ENCODE results near the gene SND1. TPM values are rescaled to one million over a fixed set of nuclear protein-coding genes. Genes with fewer than 3 reads are reported as not detected.
"Not testable (repeated sequence)": the region's sequence is repeated elsewhere in the genome, so short reads cannot be mapped to it uniquely, and the experiment has no call there.

The SND1 gene
- total RNA-seq, 1 experiment from 2014 or later, result 104 TPM

DNA sequence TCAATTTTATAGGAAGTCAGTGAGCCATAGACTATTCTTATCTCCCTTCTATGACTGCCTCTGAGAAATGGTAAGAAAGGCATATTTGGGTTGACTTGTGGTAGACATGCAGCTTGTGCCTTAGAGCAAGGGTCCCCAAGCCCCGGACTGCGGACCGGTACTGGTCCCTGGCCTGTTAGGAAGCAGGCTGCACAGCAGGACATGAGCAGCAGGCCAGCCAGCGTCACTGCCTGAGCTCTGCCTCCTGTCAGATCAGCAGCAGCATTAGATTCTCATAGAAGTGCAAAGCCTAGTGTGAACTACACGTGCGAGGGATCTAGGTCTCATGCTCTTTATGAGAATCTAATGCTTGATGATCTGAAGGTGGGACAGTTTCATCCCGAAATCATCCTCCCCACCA is 180.6 kb downstream of the SND1 start:
- H3K9ac ChIP-seq (ENCODE audit: low read length), result no peak overlapping the region
- H3K4me2 ChIP-seq (ENCODE audit: low read depth, low read length, poor library complexity, severe bottlenecking), result no peak overlapping the region
- peaks cover 28% of the 10 kb centered on the region for H3K36me3 ChIP-seq (ENCODE audit: insufficient read depth, low read length)
- H3K4me1 ChIP-seq (ENCODE audit: low read length), result peaks cover 74% of the 10 kb centered on the region
- no peaks in the 10 kb centered on the region for H4K20me1 ChIP-seq (ENCODE audit: insufficient read depth, low read depth, low read length)
- H3K9me3 ChIP-seq (ENCODE audit: low read length), result no peaks in the 10 kb centered on the region
- no peak overlapping the region for H2AFZ ChIP-seq (ENCODE audit: low read length)
- H3K4me3 ChIP-seq (ENCODE audit: low read length), result no peak overlapping the region
- H3K27me3 ChIP-seq (ENCODE audit: low read length), result no peaks in the 10 kb centered on the region
- no peak for DNase-seq
- H3K9me2 ChIP-seq (replicated peaks; ENCODE audit: insufficient read depth, low read length), result no peaks in the 10 kb centered on the region
- peaks cover 85% of the 10 kb centered on the region for H3K79me2 ChIP-seq (ENCODE audit: low read length)
- peak overlapping the region; percentile 95 for H3K27ac ChIP-seq (ENCODE audit: low read length)

DNA sequence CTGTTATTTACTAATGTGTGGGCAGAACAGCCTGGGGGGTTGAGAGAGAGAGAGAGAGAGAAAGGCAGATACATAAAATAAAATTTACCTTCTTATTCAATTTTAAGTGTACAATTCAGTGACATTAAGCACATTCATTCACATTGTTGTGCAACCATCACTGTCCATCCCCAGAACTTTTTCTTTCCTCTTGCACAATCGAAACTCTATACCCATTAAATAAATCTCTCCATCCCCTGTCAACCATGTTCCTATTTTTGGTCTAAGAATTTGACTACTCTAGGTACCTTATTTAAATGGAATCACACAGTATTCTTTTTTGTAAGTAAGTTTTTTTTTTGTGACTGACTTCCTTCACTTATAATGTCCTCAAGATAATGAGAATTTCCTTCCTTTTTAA is 181.6 kb downstream of the SND1 start:
- Histone ChIP-seq H3K9me3 (ENCODE audit: low read length) (peaks cover 4% of the 10 kb centered on the region; the same call in 1 of the 2 replicates), H3K79me2 (ENCODE audit: low read length) (peaks cover 88% of the 10 kb centered on the region), H3K27ac (ENCODE audit: low read length) (peak overlapping the region; percentile 95), H3K9ac (ENCODE audit: low read length) (no peak overlapping the region; the same call in 1 of the 2 replicates), H3K4me1 (ENCODE audit: low read length) (peaks cover 63% of the 10 kb centered on the region), H3K9me2 (replicated peaks; ENCODE audit: insufficient read depth, low read length) (no peaks in the 10 kb centered on the region), H3K4me2 (ENCODE audit: low read depth, low read length, poor library complexity, severe bottlenecking) (peak overlapping the region; percentile 62), H4K20me1 (ENCODE audit: insufficient read depth, low read depth, low read length) (no peaks in the 10 kb centered on the region), H2AFZ (ENCODE audit: low read length) (no peak overlapping the region), H3K36me3 (ENCODE audit: insufficient read depth, low read length) (peaks cover 28% of the 10 kb centered on the region), H3K27me3 (ENCODE audit: low read length) (no peaks in the 10 kb centered on the region), H3K4me3 (ENCODE audit: low read length) (peak overlapping the region; percentile 15; the same call in 1 of the 2 replicates)
- peak; percentile 79 for DNase-seq

DNA sequence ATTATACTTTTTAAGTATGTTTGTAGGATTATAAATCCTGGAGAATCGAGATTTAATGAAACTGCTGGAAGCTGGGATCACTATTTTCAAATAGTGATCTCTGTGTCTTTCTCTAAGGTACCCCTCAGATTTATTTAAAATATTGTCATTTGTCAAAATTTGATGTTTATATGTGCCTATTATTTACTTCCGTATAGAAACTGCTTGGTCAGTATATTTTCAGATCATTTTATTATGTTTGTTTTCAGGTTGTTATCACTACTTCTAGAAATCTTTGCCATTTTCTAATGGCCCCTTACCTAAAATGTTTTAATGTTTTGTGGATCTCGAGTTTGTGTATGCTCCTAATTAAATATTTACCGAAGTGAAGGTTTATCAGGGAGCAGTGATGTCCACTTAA is 183.7 kb downstream of the SND1 start:
- no peak overlapping the region for H3K27ac ChIP-seq (ENCODE audit: low read length)
- H3K9me2 ChIP-seq (replicated peaks; ENCODE audit: insufficient read depth, low read length), result no peaks in the 10 kb centered on the region
- no peak overlapping the region for H2AFZ ChIP-seq (ENCODE audit: low read length)
- H3K9me3 ChIP-seq (ENCODE audit: low read length), result peaks cover 4% of the 10 kb centered on the region; the same call in 1 of the 2 replicates
- peaks cover 92% of the 10 kb centered on the region for H3K79me2 ChIP-seq (ENCODE audit: low read length)
- H3K4me3 ChIP-seq (ENCODE audit: low read length), result no peak overlapping the region
- peaks cover 28% of the 10 kb centered on the region for H3K36me3 ChIP-seq (ENCODE audit: insufficient read depth, low read length)
- H3K4me2 ChIP-seq (ENCODE audit: low read depth, low read length, poor library complexity, severe bottlenecking), result no peak overlapping the region
- no peaks in the 10 kb centered on the region for H3K27me3 ChIP-seq (ENCODE audit: low read length)
- H4K20me1 ChIP-seq (ENCODE audit: insufficient read depth, low read depth, low read length), result no peaks in the 10 kb centered on the region
- H3K4me1 ChIP-seq (ENCODE audit: low read length), result peaks cover 43% of the 10 kb centered on the region
- H3K9ac ChIP-seq (ENCODE audit: low read length), result no peak overlapping the region
- DNase-seq, result no peak

DNA sequence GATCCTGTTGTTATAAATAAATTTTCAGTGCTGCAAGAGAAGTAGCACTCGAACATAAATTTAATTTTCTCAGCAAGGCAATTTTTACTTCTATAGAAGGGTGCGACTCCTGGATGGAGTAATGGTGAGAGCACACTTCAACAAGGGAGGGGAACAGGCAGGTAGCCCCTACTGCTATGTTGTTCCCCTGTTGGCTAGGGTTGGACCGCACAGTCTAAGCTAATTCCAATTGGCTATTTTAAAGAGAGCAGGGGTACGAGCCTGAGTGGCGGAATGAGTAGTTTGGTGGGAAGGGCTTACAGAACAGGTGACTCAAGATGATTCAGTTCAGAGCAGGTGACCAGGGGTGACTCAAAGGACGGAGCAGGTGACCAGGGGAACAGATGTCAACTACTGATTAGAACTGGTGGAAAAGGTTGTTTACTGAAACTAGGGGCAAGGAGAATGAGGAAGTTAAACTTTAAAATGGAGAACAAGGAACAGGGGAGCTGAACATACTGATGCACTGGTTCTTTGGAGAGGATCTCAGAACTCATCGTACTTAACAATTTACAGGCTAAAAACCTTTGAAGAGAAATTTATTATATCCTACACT is 185.9 kb downstream of the SND1 start:
- not testable (repeated sequence) for H3K9me3 ChIP-seq (ENCODE audit: low read length); DNase-seq; H3K27ac ChIP-seq (ENCODE audit: low read length); H3K4me3 ChIP-seq (ENCODE audit: low read length); H4K20me1 ChIP-seq (ENCODE audit: insufficient read depth, low read depth, low read length); H2AFZ ChIP-seq (ENCODE audit: low read length); H3K9ac ChIP-seq (ENCODE audit: low read length); H3K9me2 ChIP-seq (replicated peaks; ENCODE audit: insufficient read depth, low read length); H3K4me2 ChIP-seq (ENCODE audit: low read depth, low read length, poor library complexity, severe bottlenecking); H3K27me3 ChIP-seq (ENCODE audit: low read length)
- Histone ChIP-seq H3K4me1 (ENCODE audit: low read length) (peaks cover 34% of the 10 kb centered on the region), H3K79me2 (ENCODE audit: low read length) (peaks cover 87% of the 10 kb centered on the region), H3K36me3 (ENCODE audit: insufficient read depth, low read length) (peaks cover 31% of the 10 kb centered on the region)

DNA sequence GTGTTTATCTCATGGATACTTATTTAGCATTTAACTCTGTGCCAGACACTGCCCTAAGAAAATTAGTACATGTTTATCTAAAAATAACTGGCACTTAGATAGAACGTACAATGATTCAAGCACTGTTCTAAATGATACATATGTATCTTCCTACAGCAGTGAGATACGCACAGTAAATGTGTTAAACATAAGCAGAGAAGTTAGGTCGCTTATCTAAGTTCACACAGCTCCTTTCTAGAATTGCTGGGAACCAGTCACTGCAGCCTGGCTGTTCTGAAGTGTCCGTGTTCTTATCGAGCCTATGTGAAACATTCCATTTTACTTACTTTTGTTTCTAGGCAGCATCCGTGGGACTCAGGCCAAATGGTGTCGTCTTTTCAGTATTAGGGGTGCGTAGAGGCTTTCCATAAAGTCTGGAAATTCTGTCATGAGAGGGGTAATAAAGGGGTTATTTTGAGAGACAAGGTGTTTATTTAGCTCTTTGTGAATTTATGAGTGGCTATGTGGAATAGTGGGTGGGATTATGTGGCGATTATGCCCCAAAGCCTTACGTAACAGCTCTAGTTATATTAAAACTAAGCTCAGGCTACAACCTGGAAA is 186.9 kb downstream of the SND1 start:
- Histone ChIP-seq H3K4me1 (ENCODE audit: low read length) (peaks cover 34% of the 10 kb centered on the region), H3K9me2 (replicated peaks; ENCODE audit: insufficient read depth, low read length) (no peaks in the 10 kb centered on the region), H3K27ac (ENCODE audit: low read length) (no peak overlapping the region), H3K79me2 (ENCODE audit: low read length) (peaks cover 83% of the 10 kb centered on the region), H3K4me3 (ENCODE audit: low read length) (no peak overlapping the region), H3K9ac (ENCODE audit: low read length) (no peak overlapping the region), H3K9me3 (ENCODE audit: low read length) (peaks cover 4% of the 10 kb centered on the region; the same call in 1 of the 2 replicates), H4K20me1 (ENCODE audit: insufficient read depth, low read depth, low read length) (no peaks in the 10 kb centered on the region), H3K27me3 (ENCODE audit: low read length) (no peaks in the 10 kb centered on the region), H3K36me3 (ENCODE audit: insufficient read depth, low read length) (peaks cover 37% of the 10 kb centered on the region), H2AFZ (ENCODE audit: low read length) (no peak overlapping the region), H3K4me2 (ENCODE audit: low read depth, low read length, poor library complexity, severe bottlenecking) (no peak overlapping the region)
- DNase-seq, result no peak

DNA sequence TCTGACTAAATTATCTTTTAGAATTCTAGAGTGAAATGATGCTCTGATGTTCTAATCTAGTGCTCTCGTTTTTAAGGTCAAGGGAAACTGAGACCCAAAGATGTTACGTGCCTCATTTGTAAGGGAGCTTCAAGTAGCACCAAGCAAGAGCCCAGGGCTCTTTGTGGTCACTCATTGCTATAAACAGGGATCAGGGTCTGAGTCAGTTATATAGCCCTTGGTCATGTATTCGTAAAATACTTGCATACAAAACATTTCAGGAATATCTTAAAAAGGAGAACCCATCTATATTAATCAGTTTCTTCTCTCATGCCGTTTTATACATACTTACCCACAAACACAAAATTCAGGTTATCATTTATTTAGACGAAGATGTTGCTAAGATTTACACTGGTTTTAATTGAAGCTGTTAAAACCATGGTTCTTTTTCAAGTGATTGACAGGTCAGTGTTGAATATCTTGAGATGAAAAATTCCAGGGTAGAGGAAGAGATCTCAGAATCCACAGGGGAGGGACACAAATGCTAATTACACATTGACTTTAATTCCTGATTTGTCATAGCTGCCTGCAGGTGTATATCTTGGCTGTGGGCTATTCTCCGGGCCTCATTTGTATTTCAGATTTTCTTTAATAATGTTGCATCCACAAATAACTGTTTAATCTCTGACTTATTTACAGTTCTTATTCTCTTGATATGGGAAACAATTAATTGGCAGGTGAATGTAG is 188.4 kb downstream of the SND1 start:
- Histone ChIP-seq H3K9me2 (replicated peaks; ENCODE audit: insufficient read depth, low read length) (no peaks in the 10 kb centered on the region), H3K36me3 (ENCODE audit: insufficient read depth, low read length) (peaks cover 38% of the 10 kb centered on the region), H3K4me2 (ENCODE audit: low read depth, low read length, poor library complexity, severe bottlenecking) (no peak overlapping the region), H3K4me3 (ENCODE audit: low read length) (no peak overlapping the region), H2AFZ (ENCODE audit: low read length) (no peak overlapping the region), H3K27me3 (ENCODE audit: low read length) (no peaks in the 10 kb centered on the region), H3K4me1 (ENCODE audit: low read length) (peaks cover 39% of the 10 kb centered on the region), H3K79me2 (ENCODE audit: low read length) (peaks cover 74% of the 10 kb centered on the region), H3K9ac (ENCODE audit: low read length) (no peak overlapping the region), H4K20me1 (ENCODE audit: insufficient read depth, low read depth, low read length) (no peaks in the 10 kb centered on the region), H3K9me3 (ENCODE audit: low read length) (peaks cover 4% of the 10 kb centered on the region; the same call in 1 of the 2 replicates), H3K27ac (ENCODE audit: low read length) (no peak overlapping the region)
- no peak for DNase-seq

DNA sequence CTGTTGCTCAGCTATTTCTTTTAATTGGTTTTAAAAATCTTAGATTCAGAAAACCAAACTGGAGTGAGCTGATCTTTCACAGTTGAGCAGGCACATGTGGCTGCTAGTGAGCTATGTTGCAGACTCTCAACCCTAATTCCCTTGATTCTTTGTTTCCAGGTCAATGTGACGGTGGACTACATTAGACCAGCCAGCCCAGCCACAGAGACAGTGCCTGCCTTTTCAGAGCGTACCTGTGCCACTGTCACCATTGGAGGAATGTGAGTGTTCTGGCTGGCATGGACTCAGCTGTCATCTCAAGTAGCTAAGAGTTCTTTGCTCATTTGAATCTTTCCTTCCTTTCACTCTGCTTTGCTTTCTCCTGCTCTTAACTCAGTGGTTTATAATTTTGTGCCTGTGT is 192.2 kb downstream of the SND1 start:
- Histone ChIP-seq H3K27me3 (ENCODE audit: low read length) (no peaks in the 10 kb centered on the region), H2AFZ (ENCODE audit: low read length) (no peak overlapping the region), H4K20me1 (ENCODE audit: insufficient read depth, low read depth, low read length) (no peaks in the 10 kb centered on the region), H3K4me1 (ENCODE audit: low read length) (peaks cover 64% of the 10 kb centered on the region), H3K9me3 (ENCODE audit: low read length) (no peaks in the 10 kb centered on the region), H3K79me2 (ENCODE audit: low read length) (peaks cover 69% of the 10 kb centered on the region), H3K4me3 (ENCODE audit: low read length) (no peak overlapping the region), H3K4me2 (ENCODE audit: low read depth, low read length, poor library complexity, severe bottlenecking) (no peak overlapping the region), H3K27ac (ENCODE audit: low read length) (peak overlapping the region; percentile 49), H3K9me2 (replicated peaks; ENCODE audit: insufficient read depth, low read length) (no peaks in the 10 kb centered on the region), H3K9ac (ENCODE audit: low read length) (no peak overlapping the region), H3K36me3 (ENCODE audit: insufficient read depth, low read length) (peaks cover 37% of the 10 kb centered on the region; the same call in 1 of the 2 replicates)
- no peak for DNase-seq

DNA sequence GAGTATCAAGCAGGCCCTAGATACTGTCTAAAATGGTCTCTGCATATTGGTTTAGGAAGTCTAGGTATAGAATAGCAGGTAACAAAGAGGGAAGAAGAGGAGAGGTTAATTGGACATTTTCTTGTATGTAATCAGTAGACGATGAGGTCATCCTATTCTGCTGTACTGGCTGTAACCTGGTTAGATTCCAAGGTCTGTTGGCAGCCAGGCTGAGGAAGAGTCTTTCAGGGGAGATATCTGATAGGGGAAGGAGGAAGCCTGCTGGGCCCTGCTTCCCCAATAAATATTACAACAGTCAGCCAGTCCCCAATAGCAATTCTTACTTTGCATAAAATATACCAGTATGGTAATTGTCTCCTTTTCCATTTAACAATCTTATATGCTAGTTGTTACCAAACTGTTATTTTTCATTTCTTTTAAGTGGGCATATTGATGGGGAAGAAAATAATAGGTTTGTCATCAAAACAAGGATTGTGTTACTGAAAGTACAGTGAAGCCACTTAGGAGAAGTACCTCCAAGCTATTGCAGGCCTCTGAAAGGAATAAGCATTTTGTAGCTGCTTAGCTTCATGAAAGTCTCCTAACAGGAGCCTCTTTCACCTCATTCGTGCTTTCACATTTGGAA is 192.8 kb downstream of the SND1 start:
- Histone ChIP-seq H3K4me1 (ENCODE audit: low read length) (peaks cover 70% of the 10 kb centered on the region), H3K9ac (ENCODE audit: low read length) (no peak overlapping the region), H3K9me3 (ENCODE audit: low read length) (no peaks in the 10 kb centered on the region), H3K4me2 (ENCODE audit: low read depth, low read length, poor library complexity, severe bottlenecking) (no peak overlapping the region), H4K20me1 (ENCODE audit: insufficient read depth, low read depth, low read length) (no peaks in the 10 kb centered on the region), H3K27me3 (ENCODE audit: low read length) (no peaks in the 10 kb centered on the region), H3K79me2 (ENCODE audit: low read length) (peaks cover 70% of the 10 kb centered on the region), H3K27ac (ENCODE audit: low read length) (peak overlapping the region; percentile 49), H3K4me3 (ENCODE audit: low read length) (no peak overlapping the region), H2AFZ (ENCODE audit: low read length) (no peak overlapping the region), H3K36me3 (ENCODE audit: insufficient read depth, low read length) (peaks cover 41% of the 10 kb centered on the region), H3K9me2 (replicated peaks; ENCODE audit: insufficient read depth, low read length) (no peaks in the 10 kb centered on the region)
- DNase-seq, result no peak
